ENCODE results near the gene TPRN.

DNA sequence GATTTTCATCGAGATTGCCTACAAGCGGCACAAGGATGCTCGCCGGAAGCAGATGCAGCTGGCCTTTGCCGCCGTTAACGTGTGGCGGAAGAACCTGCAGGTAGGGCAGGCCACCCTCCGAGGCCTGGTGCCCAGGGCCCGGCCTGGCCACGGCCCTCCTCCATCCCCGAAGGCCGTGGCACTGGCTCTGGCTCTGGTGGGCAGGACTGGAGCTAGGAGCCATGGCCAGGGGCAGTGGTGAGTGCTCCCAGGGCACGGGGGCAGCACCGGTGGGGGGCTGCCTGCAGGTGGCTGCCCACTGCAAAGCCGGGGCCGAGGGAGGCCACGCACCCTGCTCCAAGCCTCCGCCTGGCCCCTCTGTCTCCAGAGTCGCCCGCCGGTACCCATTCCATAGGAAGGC lies 36.7 kb downstream of the TPRN start:
- TF ChIP-seq ZNF274 (IDR thresholded peaks at IDR 0.05; ENCODE audit: low read depth, low read length), result no peak
- no peak for TF ChIP-seq YY1 (IDR thresholded peaks at IDR 0.05; ENCODE audit: insufficient read depth, insufficient read length)
